ENCODE measurements around the gene SFMBT2. TPM values are rescaled to one million over a fixed set of nuclear protein-coding genes. Genes with fewer than 3 reads are reported as not detected.

Gene SFMBT2
- total RNA-seq, 1 experiment from 2014 or later, result 0.02 TPM

DNA sequence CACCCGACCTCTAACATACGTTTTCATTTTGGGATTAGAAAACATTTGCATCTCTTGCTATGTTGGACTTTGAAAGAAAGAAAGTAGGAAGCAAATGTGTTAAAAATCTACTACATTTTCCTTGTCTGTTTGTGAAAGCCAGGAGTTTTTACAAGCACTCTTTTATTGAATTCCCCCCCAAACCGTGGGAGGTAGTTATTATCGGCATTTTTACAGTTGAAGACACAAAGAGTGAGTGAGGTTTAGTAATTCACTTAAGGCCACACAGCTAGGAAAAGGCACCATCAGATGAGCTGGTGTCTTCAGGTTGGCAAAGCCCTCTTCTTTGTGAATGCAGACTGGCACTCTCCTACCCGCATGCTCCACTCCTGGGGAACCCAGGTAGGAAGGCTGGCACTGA is 23.5 kb upstream of the SFMBT2 start:
- TF ChIP-seq POLR2AphosphoS5 (IDR thresholded peaks at IDR 0.05; ENCODE audit: low read depth, low read length) (no peak), EZH2phosphoT487 (IDR thresholded peaks at IDR 0.05; ENCODE audit: borderline replicate concordance) (no peak), EZH2 (IDR thresholded peaks at IDR 0.05) (no peak), POLR2A (IDR thresholded peaks at IDR 0.05; ENCODE audit: borderline replicate concordance, extremely low read depth, insufficient read depth, insufficient read length) (no peak), JUND (IDR thresholded peaks at IDR 0.05) (no peak), CEBPB (IDR thresholded peaks at IDR 0.05; ENCODE audit: low read depth) (no peak), TCF7L2 (IDR thresholded peaks at IDR 0.05; ENCODE audit: borderline replicate concordance, extremely low read depth, insufficient read depth, insufficient read length) (no peak), SRF (IDR thresholded peaks at IDR 0.05; ENCODE audit: low read depth) (no peak), SP1 (IDR thresholded peaks at IDR 0.05; ENCODE audit: low read depth) (no peak), EGR1 (IDR thresholded peaks at IDR 0.05; ENCODE audit: low read depth) (no peak), SIN3A (IDR thresholded peaks at IDR 0.05; ENCODE audit: low read depth) (no peak), ZNF274 (IDR thresholded peaks at IDR 0.05; ENCODE audit: low read depth, low read length) (no peak), YY1 (IDR thresholded peaks at IDR 0.05; ENCODE audit: extremely low read depth, insufficient replicate concordance, low read depth, low read length) (no peak), ZFX (IDR thresholded peaks at IDR 0.05) (no peak), FOSL1 (IDR thresholded peaks at IDR 0.05; ENCODE audit: low read depth) (no peak), ELF1 (IDR thresholded peaks at IDR 0.05; ENCODE audit: borderline replicate concordance, low read depth) (no peak)
- TF ChIP-seq, protein P1, sequence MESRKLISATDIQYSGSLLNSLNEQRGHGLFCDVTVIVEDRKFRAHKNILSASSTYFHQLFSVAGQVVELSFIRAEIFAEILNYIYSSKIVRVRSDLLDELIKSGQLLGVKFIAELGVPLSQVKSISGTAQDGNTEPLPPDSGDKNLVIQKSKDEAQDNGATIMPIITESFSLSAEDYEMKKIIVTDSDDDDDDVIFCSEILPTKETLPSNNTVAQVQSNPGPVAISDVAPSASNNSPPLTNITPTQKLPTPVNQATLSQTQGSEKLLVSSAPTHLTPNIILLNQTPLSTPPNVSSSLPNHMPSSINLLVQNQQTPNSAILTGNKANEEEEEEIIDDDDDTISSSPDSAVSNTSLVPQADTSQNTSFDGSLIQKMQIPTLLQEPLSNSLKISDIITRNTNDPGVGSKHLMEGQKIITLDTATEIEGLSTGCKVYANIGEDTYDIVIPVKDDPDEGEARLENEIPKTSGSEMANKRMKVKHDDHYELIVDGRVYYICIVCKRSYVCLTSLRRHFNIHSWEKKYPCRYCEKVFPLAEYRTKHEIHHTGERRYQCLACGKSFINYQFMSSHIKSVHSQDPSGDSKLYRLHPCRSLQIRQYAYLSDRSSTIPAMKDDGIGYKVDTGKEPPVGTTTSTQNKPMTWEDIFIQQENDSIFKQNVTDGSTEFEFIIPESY (IDR thresholded peaks at IDR 0.05; ENCODE audit: extremely low read depth, insufficient replicate concordance, low read length), result no peak
- TF ChIP-seq, protein P2, sequence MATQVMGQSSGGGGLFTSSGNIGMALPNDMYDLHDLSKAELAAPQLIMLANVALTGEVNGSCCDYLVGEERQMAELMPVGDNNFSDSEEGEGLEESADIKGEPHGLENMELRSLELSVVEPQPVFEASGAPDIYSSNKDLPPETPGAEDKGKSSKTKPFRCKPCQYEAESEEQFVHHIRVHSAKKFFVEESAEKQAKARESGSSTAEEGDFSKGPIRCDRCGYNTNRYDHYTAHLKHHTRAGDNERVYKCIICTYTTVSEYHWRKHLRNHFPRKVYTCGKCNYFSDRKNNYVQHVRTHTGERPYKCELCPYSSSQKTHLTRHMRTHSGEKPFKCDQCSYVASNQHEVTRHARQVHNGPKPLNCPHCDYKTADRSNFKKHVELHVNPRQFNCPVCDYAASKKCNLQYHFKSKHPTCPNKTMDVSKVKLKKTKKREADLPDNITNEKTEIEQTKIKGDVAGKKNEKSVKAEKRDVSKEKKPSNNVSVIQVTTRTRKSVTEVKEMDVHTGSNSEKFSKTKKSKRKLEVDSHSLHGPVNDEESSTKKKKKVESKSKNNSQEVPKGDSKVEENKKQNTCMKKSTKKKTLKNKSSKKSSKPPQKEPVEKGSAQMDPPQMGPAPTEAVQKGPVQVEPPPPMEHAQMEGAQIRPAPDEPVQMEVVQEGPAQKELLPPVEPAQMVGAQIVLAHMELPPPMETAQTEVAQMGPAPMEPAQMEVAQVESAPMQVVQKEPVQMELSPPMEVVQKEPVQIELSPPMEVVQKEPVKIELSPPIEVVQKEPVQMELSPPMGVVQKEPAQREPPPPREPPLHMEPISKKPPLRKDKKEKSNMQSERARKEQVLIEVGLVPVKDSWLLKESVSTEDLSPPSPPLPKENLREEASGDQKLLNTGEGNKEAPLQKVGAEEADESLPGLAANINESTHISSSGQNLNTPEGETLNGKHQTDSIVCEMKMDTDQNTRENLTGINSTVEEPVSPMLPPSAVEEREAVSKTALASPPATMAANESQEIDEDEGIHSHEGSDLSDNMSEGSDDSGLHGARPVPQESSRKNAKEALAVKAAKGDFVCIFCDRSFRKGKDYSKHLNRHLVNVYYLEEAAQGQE (IDR thresholded peaks at IDR 0.05; ENCODE audit: low read depth), result no peak
- TF ChIP-seq, protein P3, sequence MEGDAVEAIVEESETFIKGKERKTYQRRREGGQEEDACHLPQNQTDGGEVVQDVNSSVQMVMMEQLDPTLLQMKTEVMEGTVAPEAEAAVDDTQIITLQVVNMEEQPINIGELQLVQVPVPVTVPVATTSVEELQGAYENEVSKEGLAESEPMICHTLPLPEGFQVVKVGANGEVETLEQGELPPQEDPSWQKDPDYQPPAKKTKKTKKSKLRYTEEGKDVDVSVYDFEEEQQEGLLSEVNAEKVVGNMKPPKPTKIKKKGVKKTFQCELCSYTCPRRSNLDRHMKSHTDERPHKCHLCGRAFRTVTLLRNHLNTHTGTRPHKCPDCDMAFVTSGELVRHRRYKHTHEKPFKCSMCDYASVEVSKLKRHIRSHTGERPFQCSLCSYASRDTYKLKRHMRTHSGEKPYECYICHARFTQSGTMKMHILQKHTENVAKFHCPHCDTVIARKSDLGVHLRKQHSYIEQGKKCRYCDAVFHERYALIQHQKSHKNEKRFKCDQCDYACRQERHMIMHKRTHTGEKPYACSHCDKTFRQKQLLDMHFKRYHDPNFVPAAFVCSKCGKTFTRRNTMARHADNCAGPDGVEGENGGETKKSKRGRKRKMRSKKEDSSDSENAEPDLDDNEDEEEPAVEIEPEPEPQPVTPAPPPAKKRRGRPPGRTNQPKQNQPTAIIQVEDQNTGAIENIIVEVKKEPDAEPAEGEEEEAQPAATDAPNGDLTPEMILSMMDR (IDR thresholded peaks at IDR 0.05 in 2 of 3, conservative IDR thresholded peaks at IDR 0.05 in 1 of 3; ENCODE audit: borderline replicate concordance in 1 of 3, insufficient read depth in 1 of 3, low read depth in 2 of 3, low read length in 2 of 3), result no peak
- TF ChIP-seq, protein P4, sequence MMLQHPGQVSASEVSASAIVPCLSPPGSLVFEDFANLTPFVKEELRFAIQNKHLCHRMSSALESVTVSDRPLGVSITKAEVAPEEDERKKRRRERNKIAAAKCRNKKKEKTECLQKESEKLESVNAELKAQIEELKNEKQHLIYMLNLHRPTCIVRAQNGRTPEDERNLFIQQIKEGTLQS (IDR thresholded peaks at IDR 0.05), result no peak
- Histone ChIP-seq H3K36me3 (ENCODE audit: control insufficient read depth in 1 of 2, insufficient read depth in 2 of 2, low read length in 2 of 2) (no peaks in the 10 kb centered on the region), H3K4me2 (ENCODE audit: low read length) (no peak overlapping the region), H3K9ac (ENCODE audit: low read length) (no peak overlapping the region), H3K27ac (ENCODE audit: low read depth, low read length) (no peak overlapping the region), H3K9me3 (ENCODE audit: control insufficient read depth in 1 of 2, insufficient read depth in 1 of 2, low read depth in 1 of 2, low read length in 2 of 2) (no peaks in the 10 kb centered on the region), H2AFZ (ENCODE audit: low read depth, low read length, poor library complexity, severe bottlenecking) (no peak overlapping the region), H3K79me2 (ENCODE audit: insufficient read depth, low read length) (no peaks in the 10 kb centered on the region), H3K4me1 (ENCODE audit: control insufficient read depth in 1 of 2, insufficient read depth in 2 of 2, low read length in 2 of 2) (no peaks in the 10 kb centered on the region), H3K9me2 (ENCODE audit: insufficient read depth) (no peaks in the 10 kb centered on the region), H4K20me1 (ENCODE audit: insufficient read depth) (no peaks in the 10 kb centered on the region), H3K4me3 (replicated peaks in 1 of 2; ENCODE audit: low read depth in 1 of 2, low read length in 2 of 2) (no peak overlapping the region), H3K27me3 (ENCODE audit: insufficient read depth, low read length) (peaks cover 31% of the 10 kb centered on the region)
- DNase-seq (ENCODE audit: low read depth, low spot score) (no peak), ATAC-seq (no peak)
- no TSS peak for BruUV-seq (replicated peaks)
- intact Hi-C loops (cut with micrococcal nuclease), result no loop called here
- CTCF ChIA-PET, result no interaction called here
- POLR2A ChIA-PET, result no interaction called here
- RAD21 ChIA-PET (ENCODE audit: low non-redundant PET in 1 of 2, low total read pairs in 2 of 2, uncharacterized antibody in 2 of 2, unreplicated experiment in 2 of 2), result no interaction called here

Measured in HCT116 (cell line).